HG03457 (cell line): ENCODE measurements around the gene CEP76.
"Not testable (repeated sequence)": the region's sequence is repeated elsewhere in the genome, so short reads cannot be mapped to it uniquely, and the experiment has no call there.

Source experiments
- ATAC-seq: cut with Tn5 transposase; IDR thresholded peaks from one replicate; pipeline ENCODE4 v1.9.1; 2021; ENCODE audit warnings: moderate number of reproducible peaks; ENCODE audit not compliant: unreplicated experiment

CEP76 gene

DNA sequence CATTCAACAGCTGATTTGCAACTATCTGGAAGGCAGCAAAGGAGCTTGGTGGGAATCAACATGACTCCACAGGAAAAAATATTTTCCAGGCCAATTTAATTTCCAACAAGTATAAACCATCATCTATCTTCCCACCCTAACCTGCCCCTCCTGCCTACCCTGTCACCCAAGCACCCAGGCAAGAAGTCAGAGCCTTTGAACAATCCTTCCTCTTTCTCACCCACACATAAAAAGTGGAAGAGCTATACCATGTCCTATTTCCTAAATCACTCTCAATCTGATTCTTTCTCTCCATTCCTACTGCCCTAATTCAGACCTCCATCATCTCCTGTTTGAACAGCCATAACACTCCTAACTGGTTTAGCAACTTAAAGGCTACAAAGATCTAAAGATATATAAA lies 57.3 kb downstream of the CEP76 start:
- no peak for ATAC-seq

DNA sequence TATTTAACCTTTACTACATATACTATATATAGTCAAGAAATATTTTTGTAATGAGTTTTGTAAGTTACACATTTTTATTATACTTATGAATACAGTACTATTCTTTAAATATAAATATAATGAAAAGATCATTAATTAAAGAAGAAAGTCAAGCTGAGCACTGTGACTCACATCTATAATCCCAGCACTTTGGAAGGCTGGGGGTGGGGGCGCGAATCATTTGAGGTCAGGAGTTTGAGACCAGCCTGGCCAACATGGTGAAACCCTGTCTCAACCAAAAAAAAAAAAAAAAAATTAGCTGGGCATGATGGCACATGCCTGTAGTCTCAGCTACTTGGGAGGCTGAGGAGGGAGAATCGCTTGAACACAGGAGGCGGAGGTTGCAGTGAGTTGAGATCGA lies 58.8 kb downstream of the CEP76 start:
- not testable (repeated sequence) for ATAC-seq

DNA sequence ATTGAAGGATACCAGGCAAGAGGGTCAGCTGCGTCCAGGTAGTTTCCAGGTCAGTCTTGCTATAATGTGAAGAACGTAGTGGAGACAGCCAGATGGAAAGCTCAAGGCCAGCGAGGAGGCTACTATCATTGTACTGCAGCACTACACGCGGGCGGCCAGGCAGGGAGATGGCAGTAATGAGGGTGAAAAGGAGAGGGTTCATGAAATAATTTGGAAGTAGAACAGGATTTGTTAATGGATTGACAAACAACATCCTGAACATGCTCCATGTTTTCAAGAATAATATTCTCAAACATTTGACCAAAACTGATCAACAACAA lies 61.7 kb downstream of the CEP76 start:
- no peak for ATAC-seq

DNA sequence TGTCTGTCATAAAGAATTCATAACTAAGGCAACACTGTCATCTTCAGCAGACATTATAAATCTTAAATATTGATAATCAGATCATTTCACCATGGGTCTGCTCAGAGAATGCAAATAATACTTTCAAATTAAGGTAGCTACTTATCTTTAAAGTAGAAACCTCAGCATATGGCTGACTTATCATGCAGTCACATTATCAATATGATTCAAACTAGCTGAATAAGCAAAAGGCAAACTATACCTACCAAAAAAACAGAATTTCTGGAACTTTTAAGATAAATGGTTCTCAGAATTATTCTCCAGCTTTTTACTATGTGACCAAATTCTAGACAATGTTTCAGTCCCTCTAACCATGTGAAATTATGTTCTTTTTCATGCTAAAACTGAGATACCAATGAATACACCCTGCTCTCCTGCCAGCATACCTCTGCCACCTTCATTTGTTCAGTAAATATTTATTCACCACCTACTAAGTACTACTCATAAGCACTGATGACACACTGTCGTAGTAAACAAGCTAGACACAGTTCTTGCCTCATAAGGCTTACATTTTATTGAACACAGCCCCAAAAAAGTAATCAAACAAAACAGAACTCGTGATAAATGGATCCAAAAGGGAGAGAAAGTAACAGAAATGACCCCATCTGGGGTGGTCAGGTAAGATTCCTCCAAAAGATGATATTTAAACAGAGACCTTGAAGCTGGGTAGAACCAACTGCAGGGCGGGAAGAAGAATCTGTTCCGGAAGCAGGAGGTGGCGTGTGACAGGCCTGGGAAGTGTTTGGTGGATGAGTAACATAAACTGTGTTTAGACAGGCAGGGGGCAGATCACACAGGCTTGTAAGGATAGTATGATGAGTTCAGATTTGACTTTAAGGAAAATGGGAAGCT lies 62.3 kb downstream of the CEP76 start:
- no peak for ATAC-seq

DNA sequence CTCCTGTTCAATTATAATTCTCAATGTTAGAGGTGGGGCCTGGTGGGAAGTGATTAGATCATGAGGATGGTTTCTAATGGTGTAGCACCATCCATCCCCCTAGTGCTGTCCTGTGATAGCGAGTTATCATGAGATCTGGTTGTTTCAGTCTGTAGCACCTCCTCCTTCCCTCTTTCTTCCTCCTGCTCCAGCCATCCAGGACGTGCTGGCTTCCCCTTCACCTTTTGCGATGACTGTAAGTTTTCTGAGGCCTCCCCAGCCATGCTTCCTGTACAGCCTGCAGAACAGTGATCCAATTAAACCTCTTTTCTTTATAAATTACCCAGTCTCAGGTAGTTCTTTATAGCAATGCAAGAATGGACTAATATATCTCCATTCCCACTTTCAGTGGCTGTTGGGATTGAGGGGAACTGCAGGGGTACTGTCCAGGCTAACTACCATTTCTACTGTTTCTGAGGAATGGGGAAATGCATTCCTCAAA lies 63.8 kb downstream of the CEP76 start:
- no peak for ATAC-seq

DNA sequence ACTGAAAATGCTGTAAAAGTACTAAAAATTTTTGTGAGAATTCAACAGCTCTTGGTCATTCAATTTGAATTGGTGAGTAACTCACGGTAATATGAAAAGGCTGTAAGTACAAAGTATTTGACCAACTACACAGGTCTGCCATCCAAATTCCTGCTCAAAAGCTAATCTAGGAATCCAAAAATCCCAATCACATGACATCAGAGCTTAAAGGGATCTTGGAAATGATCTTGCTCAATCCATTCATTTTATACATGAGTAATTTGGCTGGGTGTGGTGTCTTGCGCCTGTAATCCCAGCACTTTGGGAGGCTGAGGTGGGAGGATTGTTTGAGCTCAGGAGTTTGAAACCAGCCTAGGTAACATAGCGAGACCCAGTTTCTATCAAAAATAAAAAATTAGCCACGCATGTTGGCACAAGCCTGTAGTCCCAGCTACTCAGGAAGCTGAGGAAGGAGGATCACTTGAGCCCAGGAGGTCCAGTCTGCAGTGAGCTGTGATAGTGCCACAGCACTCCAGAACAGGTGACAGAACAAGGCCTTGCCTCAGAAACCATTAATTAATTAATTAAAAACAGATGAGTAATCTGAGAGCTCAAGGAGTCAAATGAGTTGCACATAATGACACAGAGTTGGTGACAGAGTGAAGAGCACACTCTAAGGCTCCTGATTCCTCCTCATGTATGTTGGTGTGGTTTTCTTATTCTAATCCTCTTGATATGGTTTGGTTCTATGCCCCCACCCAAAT lies 64.5 kb downstream of the CEP76 start:
- no peak for ATAC-seq

DNA sequence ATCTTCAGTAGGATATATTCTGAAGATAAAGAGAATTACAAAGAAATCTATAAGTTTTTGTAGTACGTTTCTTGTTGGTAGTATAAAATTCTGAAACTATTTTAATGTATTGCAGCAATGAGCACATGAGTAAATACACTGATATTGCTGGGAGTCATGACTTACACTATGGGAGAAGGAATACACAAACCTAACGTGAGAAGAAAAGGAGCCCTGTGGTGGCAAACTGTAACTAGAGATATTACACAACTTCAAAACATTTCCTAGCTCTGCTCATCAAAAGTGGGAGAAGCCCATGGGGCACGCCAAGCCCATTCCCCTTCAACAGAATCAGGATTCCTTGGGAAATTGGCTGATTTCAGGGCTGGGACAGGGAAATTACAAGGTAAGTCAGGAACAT lies 65.1 kb downstream of the CEP76 start:
- no peak for ATAC-seq

DNA sequence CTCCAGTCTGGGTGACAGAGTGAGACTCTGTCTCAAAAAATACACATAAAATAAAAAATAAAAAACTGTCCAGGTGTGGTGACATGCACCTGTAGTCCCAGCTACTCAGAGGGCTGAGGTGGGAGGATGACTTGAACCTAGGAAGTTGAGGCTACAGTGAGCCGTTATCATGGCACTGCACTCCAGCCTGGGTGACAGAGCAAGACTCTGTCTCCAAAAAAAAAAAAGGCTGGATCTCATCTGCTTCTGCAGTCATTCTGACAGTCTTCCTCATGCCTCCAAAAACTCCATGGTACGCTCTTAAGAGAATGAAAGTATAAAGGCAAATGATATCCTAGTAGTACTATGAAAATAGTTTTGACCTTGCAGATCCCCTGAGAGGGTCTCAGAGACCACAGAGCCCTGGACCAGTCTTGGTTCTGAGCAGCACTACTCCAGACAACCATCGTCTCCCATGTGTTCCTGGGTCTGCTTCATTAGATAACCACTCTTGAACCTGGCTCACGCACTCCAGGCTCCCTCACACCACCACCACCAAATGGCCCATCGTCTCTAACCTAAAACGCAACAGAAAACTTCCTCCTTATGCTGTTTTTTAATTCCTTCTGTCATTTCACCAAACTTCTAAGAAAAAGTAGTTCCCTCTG lies 70.6 kb downstream of the CEP76 start:
- no peak for ATAC-seq

DNA sequence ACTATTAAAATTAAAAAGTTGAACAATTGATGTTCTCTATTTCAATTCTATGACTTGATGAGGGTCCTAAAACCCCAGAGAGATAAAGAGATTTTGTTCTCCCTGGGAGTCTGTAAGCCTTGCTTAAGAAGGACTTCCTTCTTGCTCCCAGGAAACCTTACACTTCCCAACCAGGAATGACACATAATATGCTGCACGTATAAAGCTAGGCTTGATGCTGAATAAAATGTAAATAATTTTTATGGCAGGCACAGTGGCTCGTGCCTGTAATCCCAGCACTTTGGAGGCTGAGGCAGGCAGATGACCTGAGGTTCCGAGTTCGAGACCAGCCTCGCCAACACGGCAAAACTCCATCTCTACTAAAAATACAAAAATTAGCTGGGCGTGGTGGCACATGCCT lies 72.4 kb downstream of the CEP76 start:
- ATAC-seq: no peak

DNA sequence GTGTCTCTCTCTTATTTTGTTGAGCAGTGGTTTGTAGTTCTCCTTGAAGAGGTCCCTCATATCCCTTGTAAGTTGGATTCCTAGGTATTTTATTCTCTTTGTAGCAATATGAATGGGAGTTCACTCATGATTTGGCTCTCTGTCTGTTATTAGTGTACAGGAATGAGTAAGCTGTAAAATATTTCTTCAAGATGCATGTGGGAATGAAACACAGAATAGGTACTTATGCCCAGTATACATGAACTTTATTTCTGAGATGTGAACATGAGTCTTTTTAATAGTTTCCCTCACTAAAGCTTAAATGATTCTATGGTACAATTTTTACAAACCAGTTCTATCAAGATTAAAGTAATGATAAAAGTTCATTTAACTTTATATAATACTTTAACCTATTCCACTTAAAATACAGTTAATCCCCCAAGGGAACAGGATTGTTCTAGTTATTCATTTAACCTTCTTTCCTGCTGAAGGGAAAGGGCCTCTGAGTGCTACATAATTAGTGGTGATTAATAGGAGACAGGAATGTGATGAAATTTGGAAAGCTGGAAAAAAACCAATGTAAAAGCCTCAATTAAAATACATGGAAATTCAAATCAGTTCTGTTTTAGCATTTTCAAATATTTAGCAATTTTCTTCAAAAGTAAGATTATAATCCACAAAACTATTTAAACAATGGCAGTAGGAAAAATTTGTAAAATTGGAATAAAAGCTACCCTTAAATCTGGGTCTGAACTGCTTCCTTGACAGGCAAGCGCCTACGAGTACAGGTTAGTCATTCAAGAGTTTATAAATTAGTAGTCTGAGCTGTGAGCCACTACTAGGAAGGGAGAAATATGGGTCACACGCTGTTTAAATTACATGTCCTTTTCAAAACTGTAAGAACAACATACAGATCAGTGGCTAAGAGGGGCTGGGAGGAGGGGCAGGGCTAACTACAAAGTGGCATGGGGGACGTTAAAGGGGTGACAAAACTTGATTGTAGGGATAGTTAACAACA lies 73.5 kb downstream of the CEP76 start:
- no peak for ATAC-seq

DNA sequence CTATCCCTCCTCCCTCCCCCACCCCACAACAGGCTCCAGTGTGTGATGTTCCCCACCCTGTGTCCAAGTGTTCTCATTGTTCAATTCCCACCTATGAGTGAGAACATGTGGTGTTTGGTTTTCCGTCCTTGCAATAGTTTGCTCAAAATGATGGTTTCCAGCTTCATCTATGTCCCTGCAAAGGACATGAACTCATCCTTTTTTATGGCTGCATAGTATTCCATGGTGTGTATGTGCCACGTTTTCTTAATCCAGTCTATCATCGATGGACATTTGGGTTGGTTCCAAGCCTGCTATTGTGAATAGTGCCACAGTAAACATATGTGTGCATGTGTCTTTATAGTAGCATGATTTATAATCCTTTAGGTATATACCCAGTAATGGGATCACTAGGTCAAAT lies 75.3 kb downstream of the CEP76 start:
- ATAC-seq: not testable (repeated sequence)

DNA sequence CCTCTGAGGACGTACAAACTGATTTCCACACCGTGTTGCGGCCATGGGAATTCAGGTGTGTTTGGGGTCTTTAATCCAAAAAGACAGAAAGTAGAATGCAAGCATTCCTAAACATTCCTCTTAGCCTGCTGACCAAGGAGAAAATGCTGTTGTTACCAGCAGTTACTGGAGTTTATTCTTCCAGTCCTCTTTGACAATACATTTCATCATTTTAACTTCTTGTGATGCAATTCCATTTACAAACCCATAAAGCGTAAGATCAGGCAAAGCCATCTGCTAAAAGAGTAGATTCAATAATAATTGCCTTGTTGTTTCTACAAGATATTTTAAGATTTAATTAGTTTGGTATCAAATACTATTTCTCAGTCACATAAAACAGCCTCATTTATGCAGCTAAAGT lies 77.3 kb downstream of the CEP76 start:
- no peak for ATAC-seq
